Measurements from ENCODE around the gene ACTA2. TPM values are rescaled to one million over a fixed set of nuclear protein-coding genes. Genes with fewer than 3 reads are reported as not detected.

ACTA2 gene
- total RNA-seq, 1 donor from 2014 or later = 11.3 TPM

GRCh38 chr10:88979153-88979562 lies 26.6 kb upstream of the ACTA2 start:
- Mint-ChIP-seq H3K27ac (peak overlapping the region; percentile 19), H3K36me3 (ENCODE audit: low read depth) (peaks cover 3% of the 10 kb centered on the region), H3K4me1 (ENCODE audit: low read depth) (peaks cover 30% of the 10 kb centered on the region), H3K4me3 (ENCODE audit: low read depth) (no peak overlapping the region), H3K27me3 (ENCODE audit: low read depth) (no peaks in the 10 kb centered on the region), H3K9me3 (peaks cover 2% of the 10 kb centered on the region)
- DNase-seq (ENCODE audit: low spot score) = no peak
- intact Hi-C loops (cut with micrococcal nuclease) = no loop called here

GRCh38 chr10:88978463-88978862 lies 25.9 kb upstream of the ACTA2 start:
- intact Hi-C loops (cut with micrococcal nuclease) = no loop called here
- H3K4me3 Mint-ChIP-seq (ENCODE audit: low read depth) = no peak overlapping the region
- peaks cover 26% of the 10 kb centered on the region for H3K4me1 Mint-ChIP-seq (ENCODE audit: low read depth)
- no peaks in the 10 kb centered on the region for H3K27me3 Mint-ChIP-seq (ENCODE audit: low read depth)
- no peak overlapping the region for H3K27ac Mint-ChIP-seq
- H3K9me3 Mint-ChIP-seq = peaks cover 2% of the 10 kb centered on the region
- peaks cover 3% of the 10 kb centered on the region for H3K36me3 Mint-ChIP-seq (ENCODE audit: low read depth)
- no peak for DNase-seq (ENCODE audit: low spot score)

GRCh38 chr10:88975377-88975720 lies 22.8 kb upstream of the ACTA2 start:
- Mint-ChIP-seq H3K27me3 (ENCODE audit: low read depth) (no peaks in the 10 kb centered on the region), H3K4me3 (ENCODE audit: low read depth) (peak overlapping the region; percentile 99), H3K36me3 (ENCODE audit: low read depth) (peaks cover 3% of the 10 kb centered on the region), H3K4me1 (ENCODE audit: low read depth) (peaks cover 22% of the 10 kb centered on the region), H3K9me3 (peaks cover 2% of the 10 kb centered on the region), H3K27ac (peak overlapping the region; percentile 97)
- intact Hi-C loops (cut with micrococcal nuclease) = no loop called here
- no peak for DNase-seq (ENCODE audit: low spot score)

GRCh38 chr10:88974446-88975376 lies 22.1 kb upstream of the ACTA2 start:
- H3K36me3 Mint-ChIP-seq (ENCODE audit: low read depth) = peaks cover 3% of the 10 kb centered on the region
- no peaks in the 10 kb centered on the region for H3K27me3 Mint-ChIP-seq (ENCODE audit: low read depth)
- peaks cover 22% of the 10 kb centered on the region for H3K4me1 Mint-ChIP-seq (ENCODE audit: low read depth)
- peak overlapping the region; percentile 99 for H3K4me3 Mint-ChIP-seq (ENCODE audit: low read depth)
- H3K27ac Mint-ChIP-seq = peak overlapping the region; percentile 97
- H3K9me3 Mint-ChIP-seq = peaks cover 2% of the 10 kb centered on the region
- intact Hi-C loops (cut with micrococcal nuclease) = no loop called here
- DNase-seq (ENCODE audit: low spot score) = no peak

GRCh38 chr10:88974012-88974411 lies 21.4 kb upstream of the ACTA2 start:
- DNase-seq (ENCODE audit: low spot score) = no peak
- Mint-ChIP-seq H3K27me3 (ENCODE audit: low read depth) (no peaks in the 10 kb centered on the region), H3K27ac (no peak overlapping the region), H3K36me3 (ENCODE audit: low read depth) (peaks cover 3% of the 10 kb centered on the region), H3K4me1 (ENCODE audit: low read depth) (peaks cover 20% of the 10 kb centered on the region), H3K9me3 (peaks cover 2% of the 10 kb centered on the region), H3K4me3 (ENCODE audit: low read depth) (no peak overlapping the region)
- intact Hi-C loops (cut with micrococcal nuclease) = no loop called here

GRCh38 chr10:88971221-88972061 lies 18.9 kb upstream of the ACTA2 start:
- Mint-ChIP-seq H3K4me1 (ENCODE audit: low read depth) (peaks cover 17% of the 10 kb centered on the region), H3K27me3 (ENCODE audit: low read depth) (no peaks in the 10 kb centered on the region), H3K36me3 (ENCODE audit: low read depth) (no peaks in the 10 kb centered on the region), H3K9me3 (no peaks in the 10 kb centered on the region), H3K27ac (no peak overlapping the region), H3K4me3 (ENCODE audit: low read depth) (no peak overlapping the region)
- no peak for DNase-seq (ENCODE audit: low spot score)
- intact Hi-C loops (cut with micrococcal nuclease) = no loop called here

- Mint-ChIP-seq H3K27ac (no peak overlapping the region), H3K9me3 (no peaks in the 10 kb centered on the region), H3K27me3 (ENCODE audit: low read depth) (peaks cover 2% of the 10 kb centered on the region), H3K4me3 (ENCODE audit: low read depth) (no peak overlapping the region), H3K36me3 (ENCODE audit: low read depth) (no peaks in the 10 kb centered on the region), H3K4me1 (ENCODE audit: low read depth) (peaks cover 4% of the 10 kb centered on the region)
- DNase-seq (ENCODE audit: low spot score) = no peak
- intact Hi-C loops (cut with micrococcal nuclease) = no loop called here
Measured at GRCh38 chr10:88968391-88968790, 15.8 kb upstream of the ACTA2 start.

GRCh38 chr10:88966797-88967196 lies 14.2 kb upstream of the ACTA2 start:
- no peak overlapping the region for H3K27ac Mint-ChIP-seq
- no peak for DNase-seq (ENCODE audit: low spot score)
- H3K27me3 Mint-ChIP-seq (ENCODE audit: low read depth) = peaks cover 2% of the 10 kb centered on the region
- no peak overlapping the region for H3K4me3 Mint-ChIP-seq (ENCODE audit: low read depth)
- no peaks in the 10 kb centered on the region for H3K9me3 Mint-ChIP-seq
- intact Hi-C loops (cut with micrococcal nuclease) = no loop called here
- peaks cover 11% of the 10 kb centered on the region for H3K4me1 Mint-ChIP-seq (ENCODE audit: low read depth)
- H3K36me3 Mint-ChIP-seq (ENCODE audit: low read depth) = peaks cover 4% of the 10 kb centered on the region

GRCh38 chr10:88964869-88965415 lies 12.4 kb upstream of the ACTA2 start:
- Mint-ChIP-seq H3K4me1 (ENCODE audit: low read depth) (peaks cover 26% of the 10 kb centered on the region), H3K4me3 (ENCODE audit: low read depth) (no peak overlapping the region)

GRCh38 chr10:88964360-88964759 lies 11.8 kb upstream of the ACTA2 start:
- H3K9me3 Mint-ChIP-seq = no peaks in the 10 kb centered on the region
- intact Hi-C loops (cut with micrococcal nuclease) = no loop called here
- H3K27me3 Mint-ChIP-seq (ENCODE audit: low read depth) = peaks cover 2% of the 10 kb centered on the region
- peaks cover 26% of the 10 kb centered on the region for H3K4me1 Mint-ChIP-seq (ENCODE audit: low read depth)
- DNase-seq (ENCODE audit: low spot score) = no peak
- no peak overlapping the region for H3K27ac Mint-ChIP-seq
- H3K4me3 Mint-ChIP-seq (ENCODE audit: low read depth) = no peak overlapping the region
- H3K36me3 Mint-ChIP-seq (ENCODE audit: low read depth) = peaks cover 4% of the 10 kb centered on the region

More at GRCh38 chr10:88964869-88965415, 12.4 kb upstream of the ACTA2 start:
- Mint-ChIP-seq H3K9me3 (no peaks in the 10 kb centered on the region), H3K36me3 (ENCODE audit: low read depth) (peaks cover 4% of the 10 kb centered on the region), H3K27ac (no peak overlapping the region), H3K27me3 (ENCODE audit: low read depth) (peaks cover 2% of the 10 kb centered on the region)
- DNase-seq (ENCODE audit: low spot score) = no peak
- intact Hi-C loops (cut with micrococcal nuclease) = no loop called here

- no peak overlapping the region for H3K27ac Mint-ChIP-seq
- no peak for DNase-seq (ENCODE audit: low spot score)
- intact Hi-C loops (cut with micrococcal nuclease) = no loop called here
- H3K36me3 Mint-ChIP-seq (ENCODE audit: low read depth) = peaks cover 4% of the 10 kb centered on the region
- H3K4me1 Mint-ChIP-seq (ENCODE audit: low read depth) = peaks cover 26% of the 10 kb centered on the region
- H3K27me3 Mint-ChIP-seq (ENCODE audit: low read depth) = peaks cover 2% of the 10 kb centered on the region
- no peaks in the 10 kb centered on the region for H3K9me3 Mint-ChIP-seq
- H3K4me3 Mint-ChIP-seq (ENCODE audit: low read depth) = no peak overlapping the region
Measured at GRCh38 chr10:88963318-88963717, 10.7 kb upstream of the ACTA2 start.

- Mint-ChIP-seq H3K4me1 (ENCODE audit: low read depth) (peaks cover 26% of the 10 kb centered on the region), H3K27ac (peak overlapping the region; percentile 56), H3K36me3 (ENCODE audit: low read depth) (peaks cover 4% of the 10 kb centered on the region), H3K27me3 (ENCODE audit: low read depth) (peaks cover 2% of the 10 kb centered on the region), H3K4me3 (ENCODE audit: low read depth) (no peak overlapping the region), H3K9me3 (no peaks in the 10 kb centered on the region)
- intact Hi-C loops (cut with micrococcal nuclease) = no loop called here
- no peak for DNase-seq (ENCODE audit: low spot score)
Measured at GRCh38 chr10:88962336-88962735, 9.8 kb upstream of the ACTA2 start.

All from activated T-helper 2 cell treated with anti-CD3 and anti-CD28 coated beads, Interferon-gamma antibody, Interleukin-2, Interleukin-4, amounts not matched to agents 10 μg/mL and 5 μg/mL and 100 μg/mL, durations not matched to agents 14 hours and 24 hours and 36 hours (primary cell).